NCI-H2107 treated with DMSO at 0.1 percent for 48 hours (cell line): ENCODE measurements around the gene CMIP.

Experiments used
- DNase-seq: peaks from one replicate; lab custom pipeline; 2025; ENCODE audit not compliant: unreplicated experiment; lab: John Stamatoyannopoulos, UW

CMIP gene

GRCh38 chr16:81649561-81650184, 205.1 kb downstream of the CMIP start:
- peak; percentile 30 for DNase-seq

- no peak for DNase-seq
Measured at GRCh38 chr16:81650281-81650680, 205.7 kb downstream of the CMIP start.

GRCh38 chr16:81650982-81651562, 206.5 kb downstream of the CMIP start:
- DNase-seq, result peak; percentile 66

- no peak for DNase-seq
Measured at GRCh38 chr16:81651758-81652718, 207.4 kb downstream of the CMIP start.

- peak; percentile 82 for DNase-seq
Measured at GRCh38 chr16:81652798-81653505, 208.3 kb downstream of the CMIP start.

- DNase-seq, result no peak
Measured at GRCh38 chr16:81654346-81654745, 209.7 kb downstream of the CMIP start.

GRCh38 chr16:81655469-81656162, 211.0 kb downstream of the CMIP start:
- no peak for DNase-seq

- DNase-seq, result no peak
Measured at GRCh38 chr16:81657224-81657623, 212.6 kb downstream of the CMIP start.

GRCh38 chr16:81657781-81658180, 213.2 kb downstream of the CMIP start:
- no peak for DNase-seq

- DNase-seq, result no peak
Measured at GRCh38 chr16:81658373-81658772, 213.8 kb downstream of the CMIP start.

- no peak for DNase-seq
Measured at GRCh38 chr16:81659249-81659648, 214.6 kb downstream of the CMIP start.

GRCh38 chr16:81661082-81661481, 216.5 kb downstream of the CMIP start:
- DNase-seq, result no peak

- no peak for DNase-seq
Measured at GRCh38 chr16:81664153-81664552, 219.5 kb downstream of the CMIP start.

- DNase-seq, result no peak
Measured at GRCh38 chr16:81665588-81665987, 221.0 kb downstream of the CMIP start.

- DNase-seq, result no peak
Measured at GRCh38 chr16:81666113-81666512, 221.5 kb downstream of the CMIP start.

- DNase-seq, result peak; percentile 15
Measured at GRCh38 chr16:81668243-81669097, 223.9 kb downstream of the CMIP start.

GRCh38 chr16:81669473-81670350, 225.1 kb downstream of the CMIP start:
- peak; percentile 88 for DNase-seq

- no peak for DNase-seq
Measured at GRCh38 chr16:81671738-81672597, 227.4 kb downstream of the CMIP start.
